ENCODE data around the gene EPHX1. TPM values are rescaled to one million over a fixed set of nuclear protein-coding genes. Genes with fewer than 3 reads are reported as not detected.

EPHX1 gene
- total and polyA plus RNA-seq, 10 of the 15 experiments (the other 5 are each of a cell fraction or from before 2014, with no cell fraction given), result 0.33 to 2.9 (median 0.78) TPM; not detected in 2

DNA sequence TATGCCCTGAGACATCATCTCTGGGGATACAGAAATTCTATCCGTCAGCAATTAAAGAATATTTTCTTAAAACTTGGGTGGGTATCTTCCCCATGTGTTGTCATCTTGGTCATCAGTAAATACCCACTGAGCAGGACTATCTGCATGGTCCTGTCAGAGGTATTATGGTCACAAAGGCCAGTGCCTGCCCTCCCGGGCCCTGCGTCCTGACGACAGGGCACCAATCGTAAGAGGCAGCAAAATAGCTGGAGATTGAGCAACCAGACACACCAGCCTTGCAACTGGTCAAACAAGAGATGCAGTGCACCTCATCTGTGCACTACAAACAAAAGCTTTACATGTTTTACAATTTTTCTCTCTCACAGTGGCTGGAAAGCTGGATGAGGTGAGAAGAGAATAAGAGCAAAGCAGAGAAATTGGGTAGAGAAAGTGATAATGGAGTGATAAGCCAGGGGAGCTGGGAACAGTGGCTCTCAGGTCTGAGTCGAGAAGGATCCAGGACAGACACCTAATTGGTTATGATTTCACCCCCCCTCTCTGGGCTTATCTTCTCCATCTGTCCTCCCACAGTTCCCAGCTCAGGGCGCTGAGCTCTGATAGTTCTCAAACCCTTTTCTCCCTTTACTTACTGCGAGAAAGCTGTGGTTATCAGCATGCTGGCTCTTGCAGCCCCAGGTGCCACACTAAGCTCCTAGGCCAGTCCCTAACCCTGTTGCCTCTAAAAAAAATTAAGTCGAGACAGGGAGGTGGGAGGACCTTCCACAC, 41.1 kb upstream of the EPHX1 start:
- no peaks in the 10 kb centered on the region for H3K27me3 ChIP-seq (replicated peaks in 1 of 2; ENCODE audit: control insufficient read depth in 2 of 2, insufficient read depth in 2 of 2, low read length in 1 of 2)
- no peaks in the 10 kb centered on the region for H3K9me3 ChIP-seq (replicated peaks; ENCODE audit: control insufficient read depth, insufficient read depth, low read length)
- ChIA-PET CTCF (interaction anchor here (0.7 to 8.4 kb wide), 5 partner anchors 8 to 206 kb away, joined by 3 to 57 read pairs (median 4); partner anchors contain the start of gene SRP9), POLR2A (interaction anchor here (0.6 kb wide), 2 partner anchors 35 to 1358 kb away, joined by 3 to 4 read pairs; no protein-coding TSS in a partner anchor), RAD21 (ENCODE audit: unreplicated experiment) (interaction anchor here (2.9 kb wide), 1 partner anchor 9 kb away, joined by 9 read pairs; the partner anchor contains the start of gene SRP9), SMC1A (ENCODE audit: uncharacterized antibody, unreplicated experiment) (interaction anchor here (1.0 to 2.3 kb wide), 4 partner anchors 9 to 290 kb away, joined by 3 to 9 read pairs (median 4); partner anchors contain the start of gene SRP9)
- 68% methylated on average over 9 of the region's 9 CpGs for WGBS (ENCODE audit: insufficient coverage, insufficient replicate concordance, low lambda C conversion rate, missing lambda C conversion rate)
- peaks cover 9% of the 10 kb centered on the region for H3K4me1 ChIP-seq (ENCODE audit: control insufficient read depth, insufficient read depth, low read length)
- H4K20me1 ChIP-seq (ENCODE audit: control insufficient read depth, insufficient read depth), result no peaks in the 10 kb centered on the region
- DNase-seq (ENCODE audit: low read depth, low spot score) (no peak), FAIRE-seq (no peak), ATAC-seq (no peak)
- H3K79me2 ChIP-seq (ENCODE audit: control insufficient read depth, insufficient read depth, low read length), result no peaks in the 10 kb centered on the region
- BruUV-seq (replicated peaks), result no TSS peak
- H3K9ac ChIP-seq (ENCODE audit: control insufficient read depth, insufficient read depth, low read length), result no peak overlapping the region
- H2AFZ ChIP-seq (ENCODE audit: control insufficient read depth, low read depth, low read length), result no peak overlapping the region
- H3K36me3 ChIP-seq (ENCODE audit: control insufficient read depth in 2 of 2, insufficient read depth in 2 of 2, low read length in 1 of 2), result no peaks in the 10 kb centered on the region
- no peak overlapping the region for H3K4me3 ChIP-seq
- H3K4me2 ChIP-seq (ENCODE audit: control insufficient read depth, insufficient read depth), result no peak overlapping the region
- intact Hi-C loops (cut with micrococcal nuclease; ENCODE audit: unreplicated experiment) (no loop called here), in situ Hi-C loops (cut with MboI) (no loop called here)
- H3K27ac ChIP-seq (ENCODE audit: control insufficient read depth, insufficient read depth), result no peak overlapping the region
- TF ChIP-seq SIN3A (IDR thresholded peaks at IDR 0.05; ENCODE audit: low read depth, low read length), result no peak
- TF ChIP-seq KDM1A (IDR thresholded peaks at IDR 0.05; ENCODE audit: borderline replicate concordance), result no peak
- TF ChIP-seq EGR1 (IDR thresholded peaks at IDR 0.05; ENCODE audit: borderline replicate concordance in 1 of 2, low read depth in 2 of 2, low read length in 2 of 2), result no peak
- no peak for TF ChIP-seq ZNF384 (IDR thresholded peaks at IDR 0.05; ENCODE audit: borderline replicate concordance, low read depth, low read length)
- TF ChIP-seq RFX5 (IDR thresholded peaks at IDR 0.05; ENCODE audit: low read depth, low read length), result no peak
- TF ChIP-seq, protein P1, sequence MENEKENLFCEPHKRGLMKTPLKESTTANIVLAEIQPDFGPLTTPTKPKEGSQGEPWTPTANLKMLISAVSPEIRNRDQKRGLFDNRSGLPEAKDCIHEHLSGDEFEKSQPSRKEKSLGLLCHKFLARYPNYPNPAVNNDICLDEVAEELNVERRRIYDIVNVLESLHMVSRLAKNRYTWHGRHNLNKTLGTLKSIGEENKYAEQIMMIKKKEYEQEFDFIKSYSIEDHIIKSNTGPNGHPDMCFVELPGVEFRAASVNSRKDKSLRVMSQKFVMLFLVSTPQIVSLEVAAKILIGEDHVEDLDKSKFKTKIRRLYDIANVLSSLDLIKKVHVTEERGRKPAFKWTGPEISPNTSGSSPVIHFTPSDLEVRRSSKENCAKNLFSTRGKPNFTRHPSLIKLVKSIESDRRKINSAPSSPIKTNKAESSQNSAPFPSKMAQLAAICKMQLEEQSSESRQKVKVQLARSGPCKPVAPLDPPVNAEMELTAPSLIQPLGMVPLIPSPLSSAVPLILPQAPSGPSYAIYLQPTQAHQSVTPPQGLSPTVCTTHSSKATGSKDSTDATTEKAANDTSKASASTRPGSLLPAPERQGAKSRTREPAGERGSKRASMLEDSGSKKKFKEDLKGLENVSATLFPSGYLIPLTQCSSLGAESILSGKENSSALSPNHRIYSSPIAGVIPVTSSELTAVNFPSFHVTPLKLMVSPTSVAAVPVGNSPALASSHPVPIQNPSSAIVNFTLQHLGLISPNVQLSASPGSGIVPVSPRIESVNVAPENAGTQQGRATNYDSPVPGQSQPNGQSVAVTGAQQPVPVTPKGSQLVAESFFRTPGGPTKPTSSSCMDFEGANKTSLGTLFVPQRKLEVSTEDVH (IDR thresholded peaks at IDR 0.05; ENCODE audit: low read depth, partially characterized antibody), result no peak
- TF ChIP-seq, protein P2, sequence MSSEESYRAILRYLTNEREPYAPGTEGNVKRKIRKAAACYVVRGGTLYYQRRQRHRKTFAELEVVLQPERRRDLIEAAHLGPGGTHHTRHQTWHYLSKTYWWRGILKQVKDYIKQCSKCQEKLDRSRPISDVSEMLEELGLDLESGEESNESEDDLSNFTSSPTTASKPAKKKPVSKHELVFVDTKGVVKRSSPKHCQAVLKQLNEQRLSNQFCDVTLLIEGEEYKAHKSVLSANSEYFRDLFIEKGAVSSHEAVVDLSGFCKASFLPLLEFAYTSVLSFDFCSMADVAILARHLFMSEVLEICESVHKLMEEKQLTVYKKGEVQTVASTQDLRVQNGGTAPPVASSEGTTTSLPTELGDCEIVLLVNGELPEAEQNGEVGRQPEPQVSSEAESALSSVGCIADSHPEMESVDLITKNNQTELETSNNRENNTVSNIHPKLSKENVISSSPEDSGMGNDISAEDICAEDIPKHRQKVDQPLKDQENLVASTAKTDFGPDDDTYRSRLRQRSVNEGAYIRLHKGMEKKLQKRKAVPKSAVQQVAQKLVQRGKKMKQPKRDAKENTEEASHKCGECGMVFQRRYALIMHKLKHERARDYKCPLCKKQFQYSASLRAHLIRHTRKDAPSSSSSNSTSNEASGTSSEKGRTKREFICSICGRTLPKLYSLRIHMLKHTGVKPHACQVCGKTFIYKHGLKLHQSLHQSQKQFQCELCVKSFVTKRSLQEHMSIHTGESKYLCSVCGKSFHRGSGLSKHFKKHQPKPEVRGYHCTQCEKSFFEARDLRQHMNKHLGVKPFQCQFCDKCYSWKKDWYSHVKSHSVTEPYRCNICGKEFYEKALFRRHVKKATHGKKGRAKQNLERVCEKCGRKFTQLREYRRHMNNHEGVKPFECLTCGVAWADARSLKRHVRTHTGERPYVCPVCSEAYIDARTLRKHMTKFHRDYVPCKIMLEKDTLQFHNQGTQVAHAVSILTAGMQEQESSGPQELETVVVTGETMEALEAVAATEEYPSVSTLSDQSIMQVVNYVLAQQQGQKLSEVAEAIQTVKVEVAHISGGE (CRISPR knock-in tag; IDR thresholded peaks at IDR 0.05), result no peak
- no peak for TF ChIP-seq STAT3 (IDR thresholded peaks at IDR 0.05; ENCODE audit: low read depth, low read length)
- TF ChIP-seq IKZF2 (IDR thresholded peaks at IDR 0.05), result no peak
- TF ChIP-seq SMC3 (IDR thresholded peaks at IDR 0.05; ENCODE audit: borderline replicate concordance, low read length), result no peak
- TF ChIP-seq EED (IDR thresholded peaks at IDR 0.05; ENCODE audit: low read depth), result no peak
- TF ChIP-seq HDAC6 (IDR thresholded peaks at IDR 0.05; ENCODE audit: unreplicated experiment), result no peak
- no peak for TF ChIP-seq TAF1 (IDR thresholded peaks at IDR 0.05; ENCODE audit: borderline replicate concordance, low read depth, low read length)
- no peak for TF ChIP-seq NFYA (IDR thresholded peaks at IDR 0.05; ENCODE audit: borderline replicate concordance, low read depth, low read length)
- TF ChIP-seq SP1 (IDR thresholded peaks at IDR 0.05; ENCODE audit: low read depth, low read length), result no peak
- no peak for TF ChIP-seq TBL1XR1 (IDR thresholded peaks at IDR 0.05; ENCODE audit: low read depth, low read length)
- no peak for TF ChIP-seq ELK1 (IDR thresholded peaks at IDR 0.05; ENCODE audit: low read depth, low read length)
